ENCODE results near the gene ADCY10. TPM values are rescaled to one million over a fixed set of nuclear protein-coding genes. Genes with fewer than 3 reads are reported as not detected.

ADCY10 gene
- total RNA-seq, 1 experiment from 2014 or later: 0.20 TPM

DNA sequence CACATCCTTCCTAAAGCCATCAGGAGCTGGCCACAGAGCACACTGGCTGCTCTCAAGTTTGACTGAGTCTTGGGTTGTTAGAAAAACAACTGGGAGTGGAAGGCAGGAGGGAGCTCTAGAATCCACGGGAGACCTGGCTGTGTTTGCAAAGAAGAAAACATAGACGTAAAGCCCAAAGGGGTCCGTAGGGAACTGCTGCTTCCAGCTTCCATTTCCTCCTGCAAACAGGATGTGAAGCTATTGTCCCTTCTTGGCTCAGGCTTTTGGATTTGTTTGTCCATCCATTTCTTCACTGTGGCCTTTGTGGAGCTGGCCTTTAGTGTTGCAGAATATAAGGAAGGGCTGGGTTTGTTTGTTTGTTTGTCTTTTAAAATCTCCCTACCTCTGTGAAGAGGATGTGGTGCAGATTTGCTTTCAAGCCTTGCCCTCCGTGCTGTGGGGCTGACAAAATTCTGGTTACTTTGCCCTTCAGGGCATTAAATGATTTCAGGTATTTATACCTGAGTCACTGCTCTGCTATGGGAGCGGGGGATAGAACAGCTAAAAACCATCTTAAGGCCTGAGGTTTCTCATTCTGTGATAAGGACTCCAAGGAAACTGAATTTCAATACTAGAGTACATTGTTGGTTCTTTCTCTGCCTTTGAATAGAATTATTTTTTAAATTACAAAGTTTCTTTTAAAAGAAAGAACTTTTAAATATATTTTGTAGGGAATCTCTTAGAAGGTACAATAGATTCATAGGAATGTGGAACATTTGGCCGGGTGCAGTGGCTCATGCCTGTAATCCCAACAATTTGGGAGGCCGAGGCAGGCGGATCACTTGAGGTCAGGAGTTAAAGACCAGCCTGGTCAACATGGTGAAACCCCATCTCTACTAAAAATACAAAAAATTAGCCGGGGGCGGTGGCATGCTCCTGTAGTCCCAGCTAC, 117.9 kb downstream of the ADCY10 start:
- peak overlapping the region; percentile 58 to 93 (median 80) for H3K27ac Mint-ChIP-seq
- H2BK20ac ChIP-seq (ENCODE audit: low read depth, low read length, poor library complexity, severe bottlenecking): no peak overlapping the region
- no peak overlapping the region for H3K4me3 Mint-ChIP-seq
- WGBS (ENCODE audit: extremely low coverage, insufficient read length, low lambda C conversion rate): no CpG with 5 or more reads among the region's 10 CpGs
- no peak overlapping the region for H2BK5ac ChIP-seq (ENCODE audit: insufficient read length, low read length)
- no peak overlapping the region for H2AFZ ChIP-seq (ENCODE audit: low read length)
- DNase-seq: no peak
- H3K4ac ChIP-seq (ENCODE audit: low read depth, low read length): no peak overlapping the region
- no peaks in the 10 kb centered on the region for H3K27me3 Mint-ChIP-seq (ENCODE audit: low read depth)
- H3K4me1 Mint-ChIP-seq: peaks cover 14 to 27% of the 10 kb centered on the region in 2 experiments
- no peak overlapping the region for H4K91ac ChIP-seq (ENCODE audit: insufficient read length, low read depth, low read length)
- H3K79me2 ChIP-seq (ENCODE audit: insufficient read depth, low read length): peaks cover 2% of the 10 kb centered on the region; the same call in 1 of the 2 replicates
- H4K5ac ChIP-seq (ENCODE audit: insufficient read length, low read depth, low read length): no peak overlapping the region
- H3K9me3 Mint-ChIP-seq: no peaks in the 10 kb centered on the region
- no peak overlapping the region for H2BK120ac ChIP-seq (ENCODE audit: low read depth, low read length, poor library complexity, severe bottlenecking)
- no peaks in the 10 kb centered on the region for H3K79me1 ChIP-seq (ENCODE audit: insufficient read depth, low read depth, low read length, poor library complexity, severe bottlenecking)
- H3K9me3 ChIP-seq (ENCODE audit: control insufficient read depth, low read depth, low read length): no peaks in the 10 kb centered on the region
- H3K56ac ChIP-seq (ENCODE audit: insufficient read length, low read depth, low read length): no peak overlapping the region
- no peaks in the 10 kb centered on the region for H4K20me1 ChIP-seq (ENCODE audit: control insufficient read depth, insufficient read depth, insufficient read length)
- H3K4me1 ChIP-seq (ENCODE audit: insufficient read depth, low read length): peaks cover 12% of the 10 kb centered on the region
- H3T11ph ChIP-seq (ENCODE audit: low read length): no peak overlapping the region
- H3K9ac ChIP-seq (ENCODE audit: extremely low read depth, insufficient read length, low read length): no peak overlapping the region
- H3K14ac ChIP-seq (ENCODE audit: insufficient read depth, low read length): no peak overlapping the region
- H3K27ac ChIP-seq (ENCODE audit: insufficient read length, low read depth, low read length): no peak overlapping the region
- H3K18ac ChIP-seq (ENCODE audit: insufficient read length, low read depth, low read length): no peak overlapping the region
- no peak overlapping the region for H4K8ac ChIP-seq (replicated peaks; ENCODE audit: insufficient read length, low read depth, low read length)
- H2BK15ac ChIP-seq (ENCODE audit: low read depth, low read length): no peak overlapping the region
- H3K36me3 Mint-ChIP-seq (ENCODE audit: insufficient read depth in 1 of 3, low read depth in 3 of 3): peaks cover 7 to 16% (median 10%) of the 10 kb centered on the region in 3 experiments; a peak in 6 of 7 replicates
- TF ChIP-seq, protein P1, sequence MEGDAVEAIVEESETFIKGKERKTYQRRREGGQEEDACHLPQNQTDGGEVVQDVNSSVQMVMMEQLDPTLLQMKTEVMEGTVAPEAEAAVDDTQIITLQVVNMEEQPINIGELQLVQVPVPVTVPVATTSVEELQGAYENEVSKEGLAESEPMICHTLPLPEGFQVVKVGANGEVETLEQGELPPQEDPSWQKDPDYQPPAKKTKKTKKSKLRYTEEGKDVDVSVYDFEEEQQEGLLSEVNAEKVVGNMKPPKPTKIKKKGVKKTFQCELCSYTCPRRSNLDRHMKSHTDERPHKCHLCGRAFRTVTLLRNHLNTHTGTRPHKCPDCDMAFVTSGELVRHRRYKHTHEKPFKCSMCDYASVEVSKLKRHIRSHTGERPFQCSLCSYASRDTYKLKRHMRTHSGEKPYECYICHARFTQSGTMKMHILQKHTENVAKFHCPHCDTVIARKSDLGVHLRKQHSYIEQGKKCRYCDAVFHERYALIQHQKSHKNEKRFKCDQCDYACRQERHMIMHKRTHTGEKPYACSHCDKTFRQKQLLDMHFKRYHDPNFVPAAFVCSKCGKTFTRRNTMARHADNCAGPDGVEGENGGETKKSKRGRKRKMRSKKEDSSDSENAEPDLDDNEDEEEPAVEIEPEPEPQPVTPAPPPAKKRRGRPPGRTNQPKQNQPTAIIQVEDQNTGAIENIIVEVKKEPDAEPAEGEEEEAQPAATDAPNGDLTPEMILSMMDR (conservative IDR thresholded peaks at IDR 0.05): no peak
- H3K4me2 ChIP-seq (ENCODE audit: insufficient read depth, insufficient read length, low read length): no peak overlapping the region
- no peaks in the 10 kb centered on the region for H3K27me3 ChIP-seq (ENCODE audit: insufficient read depth, low read length)
- no peaks in the 10 kb centered on the region for H3K23me2 ChIP-seq (ENCODE audit: insufficient read length, low read depth, low read length, poor library complexity, severe bottlenecking)
- H2AK5ac ChIP-seq (ENCODE audit: insufficient read length, low read length): no peak overlapping the region
- H3K23ac ChIP-seq (ENCODE audit: insufficient read length, low read depth, low read length): no peak overlapping the region
- no peak overlapping the region for H2BK12ac ChIP-seq (ENCODE audit: insufficient read length, low read depth, low read length)

Data from H9 (cell line).